ENCODE data around the gene TNFRSF19. TPM values are rescaled to one million over a fixed set of nuclear protein-coding genes. Genes with fewer than 3 reads are reported as not detected.

Gene TNFRSF19
- total RNA-seq, 3 donors from 2014 or later: 5.3 to 9.1 (median 7.9) TPM

DNA sequence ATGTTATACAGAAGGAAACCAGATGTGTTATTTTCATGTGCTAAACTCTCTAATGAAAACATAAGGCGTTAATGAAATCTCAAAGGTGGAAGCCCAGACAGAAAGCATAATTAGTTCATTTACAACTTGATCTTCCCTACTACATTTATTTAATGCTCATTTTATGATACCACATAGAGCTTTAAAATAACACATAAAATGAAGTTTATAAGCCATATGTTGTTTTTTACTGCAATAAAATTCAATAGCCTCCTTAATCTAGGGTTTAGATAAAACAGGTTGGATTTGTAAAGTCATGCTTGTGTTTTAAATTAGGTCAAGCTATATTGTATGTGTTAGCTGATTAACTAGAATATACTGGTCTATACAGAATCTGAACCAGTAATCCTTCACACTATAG, 81.2 kb downstream of the TNFRSF19 start:
- intact Hi-C loops (cut with DNase I; ENCODE audit: low total_unique reads): no loop called here
- peaks cover 0 to 2% of the 10 kb centered on the region in 2 donors for H3K4me1 ChIP-seq
- no peaks in the 10 kb centered on the region for H3K9me3 ChIP-seq
- DNase-seq (ENCODE audit: low spot score in 2 of 2): no peak
- no peaks in the 10 kb centered on the region for H3K27me3 ChIP-seq
- H3K4me3 ChIP-seq: no peak overlapping the region
- no peak overlapping the region for H3K27ac ChIP-seq
- TF ChIP-seq POLR2AphosphoS5 (IDR thresholded peaks at IDR 0.05) (no peak), POLR2A (IDR thresholded peaks at IDR 0.05) (no peak), CTCF (IDR thresholded peaks at IDR 0.05) (no peak)
- no peaks in the 10 kb centered on the region for H3K36me3 ChIP-seq

- H3K4me1 ChIP-seq: peaks cover 0 to 2% of the 10 kb centered on the region in 2 donors
- intact Hi-C loops (cut with DNase I; ENCODE audit: low total_unique reads): no loop called here
- H3K4me3 ChIP-seq: no peak overlapping the region
- no peaks in the 10 kb centered on the region for H3K9me3 ChIP-seq
- no peaks in the 10 kb centered on the region for H3K36me3 ChIP-seq
- H3K27ac ChIP-seq: no peak overlapping the region
- no peak for DNase-seq (ENCODE audit: low spot score in 2 of 2)
- no peak for TF ChIP-seq POLR2A (IDR thresholded peaks at IDR 0.05)
- TF ChIP-seq CTCF (IDR thresholded peaks at IDR 0.05): no peak
- TF ChIP-seq POLR2AphosphoS5 (IDR thresholded peaks at IDR 0.05): no peak
- no peaks in the 10 kb centered on the region for H3K27me3 ChIP-seq
Observed at GRCh38 chr13:23651887-23652286, 81.7 kb downstream of the TNFRSF19 start.

DNA sequence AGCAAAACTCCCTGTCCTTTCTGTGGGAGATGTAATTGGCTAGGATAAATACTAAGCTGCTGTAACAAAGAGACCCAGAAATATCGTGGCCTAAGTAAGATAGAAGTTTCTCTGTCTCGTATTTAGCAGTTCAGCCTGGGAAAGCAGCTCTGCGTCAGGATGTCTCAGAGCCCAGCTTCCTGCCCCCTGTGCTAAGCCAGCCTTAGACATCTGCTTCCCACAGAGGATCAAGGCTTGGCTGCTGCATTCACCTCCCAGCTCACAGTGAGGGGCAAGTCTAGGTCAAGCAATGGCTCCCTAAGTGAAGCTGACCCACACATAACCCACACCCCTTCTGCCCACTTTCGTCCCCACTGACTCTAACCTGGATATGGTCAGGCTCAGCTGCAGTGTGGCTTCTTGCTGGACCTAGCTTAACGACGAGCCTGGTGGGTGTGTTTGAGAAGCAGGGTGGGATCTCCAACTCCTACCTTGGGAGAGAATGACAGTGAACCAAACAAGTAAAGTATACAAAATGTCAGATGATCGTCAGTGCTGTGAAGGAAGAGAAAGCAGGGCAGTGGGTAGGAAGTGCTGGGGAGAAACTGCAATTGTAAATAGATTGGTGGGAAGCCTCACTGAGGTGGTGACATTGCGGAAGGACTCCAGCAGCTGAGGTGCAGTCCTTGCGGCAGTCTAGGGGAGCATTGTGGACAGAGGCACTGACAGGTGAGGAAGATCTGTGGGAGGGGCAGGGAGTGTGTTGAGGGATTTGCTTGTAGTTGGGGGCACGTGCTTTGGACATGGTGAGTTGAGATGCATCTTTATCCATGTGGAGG, 82.9 kb downstream of the TNFRSF19 start:
- no peaks in the 10 kb centered on the region for H3K27me3 ChIP-seq
- peaks cover 0 to 2% of the 10 kb centered on the region in 2 donors for H3K4me1 ChIP-seq
- H3K36me3 ChIP-seq: no peaks in the 10 kb centered on the region
- peak overlapping the region in 1 of 2 donors; percentile 75 for H3K27ac ChIP-seq
- H3K9me3 ChIP-seq: no peaks in the 10 kb centered on the region
- DNase-seq (ENCODE audit: low spot score in 2 of 2): no peak
- intact Hi-C loops (cut with DNase I; ENCODE audit: low total_unique reads): no loop called here
- TF ChIP-seq CTCF (IDR thresholded peaks at IDR 0.05) (no peak), POLR2AphosphoS5 (IDR thresholded peaks at IDR 0.05) (no peak), POLR2A (IDR thresholded peaks at IDR 0.05) (no peak)
- H3K4me3 ChIP-seq: no peak overlapping the region

DNA sequence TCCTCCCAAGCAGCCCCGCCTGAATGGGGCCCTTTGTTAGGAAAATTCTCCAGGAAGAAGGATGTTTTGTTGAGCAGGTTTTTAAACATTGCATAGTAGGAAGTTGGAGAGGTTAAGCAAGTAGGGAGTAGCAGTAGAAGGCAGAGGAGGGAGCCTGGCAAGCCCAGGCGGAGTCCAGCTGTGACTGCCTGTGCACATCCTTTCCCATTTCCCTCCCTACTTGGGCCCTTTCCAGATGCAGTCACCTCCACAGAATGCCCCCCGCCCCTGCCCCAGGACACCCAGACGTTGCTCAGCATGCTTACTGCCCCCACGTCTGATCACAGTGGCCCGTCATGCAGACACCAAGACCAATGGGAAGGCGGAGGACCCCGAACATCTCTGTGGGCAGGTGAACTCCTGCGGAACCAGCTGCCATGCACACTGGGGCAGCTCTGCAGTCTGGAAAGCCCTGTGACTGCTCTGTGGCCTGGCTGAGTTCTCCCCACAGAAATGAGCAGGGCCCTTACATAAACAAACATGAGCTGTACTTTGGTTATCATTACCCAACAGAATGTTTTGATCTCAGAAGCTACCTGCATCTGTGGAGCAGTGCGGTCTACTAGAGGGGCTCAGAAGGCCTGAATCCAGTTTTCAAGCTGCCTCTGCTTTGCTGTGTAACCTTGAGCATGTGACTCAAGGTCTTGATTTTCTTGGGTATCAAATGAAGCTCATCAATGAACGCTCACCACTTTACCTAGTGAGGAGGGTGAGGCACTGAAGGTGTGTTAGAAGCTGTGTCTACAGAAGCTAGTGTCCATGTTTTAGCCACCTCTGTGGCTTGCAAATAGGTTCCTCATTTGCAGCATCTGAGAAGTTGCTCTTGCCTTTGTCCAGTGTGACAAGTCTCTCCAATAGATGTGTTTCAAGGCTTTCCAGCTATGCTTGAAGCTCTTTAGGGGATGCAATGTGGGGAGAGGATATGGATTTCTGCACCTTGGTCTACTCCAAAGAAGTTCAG, 84.2 kb downstream of the TNFRSF19 start:
- Histone ChIP-seq H3K4me3 (no peak overlapping the region), H3K27ac (peak overlapping the region; percentile 48 to 75), H3K36me3 (no peaks in the 10 kb centered on the region), H3K9me3 (no peaks in the 10 kb centered on the region), H3K27me3 (no peaks in the 10 kb centered on the region), H3K4me1 (peaks cover 0 to 2% of the 10 kb centered on the region in 2 donors)
- no peak for TF ChIP-seq POLR2A (IDR thresholded peaks at IDR 0.05)
- no peak for TF ChIP-seq POLR2AphosphoS5 (IDR thresholded peaks at IDR 0.05)
- TF ChIP-seq CTCF (IDR thresholded peaks at IDR 0.05): no peak
- intact Hi-C loops (cut with DNase I; ENCODE audit: low total_unique reads): no loop called here
- peak in 1 of 2 donors; percentile 30 for DNase-seq (ENCODE audit: low spot score in 2 of 2)
